ENCODE results near the gene TKTL1. TPM values are rescaled to one million over a fixed set of nuclear protein-coding genes. Genes with fewer than 3 reads are reported as not detected.

Gene TKTL1
- total RNA-seq, 2 experiments from 2014 or later = 1.3 to 1.5 TPM

DNA sequence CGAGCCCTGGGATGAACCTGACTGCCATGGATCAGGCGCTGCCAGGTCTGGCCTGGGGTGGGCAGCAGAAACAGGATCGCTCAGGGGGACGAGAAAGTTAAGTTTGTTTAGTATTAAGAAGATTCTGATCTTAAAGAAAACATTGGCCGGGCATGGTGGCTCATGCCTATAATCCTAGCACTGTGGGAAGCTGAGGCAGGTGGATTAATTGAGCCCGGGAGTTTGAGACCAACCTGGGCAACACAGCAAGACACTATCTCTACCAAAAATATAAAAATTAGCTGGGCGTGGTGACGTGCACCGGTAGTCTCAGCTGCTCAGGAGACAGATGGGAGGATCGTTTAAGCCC, 79.5 kb downstream of the TKTL1 start:
- peaks cover 33% of the 10 kb centered on the region for H3K4me1 Mint-ChIP-seq (ENCODE audit: low read depth)
- ChIA-PET CTCF (interaction anchor here (1.4 to 2.2 kb wide), 2 partner anchors 8 to 159 kb away, joined by 4 to 10 read pairs; no protein-coding TSS in a partner anchor), POLR2A (interaction anchor here (1.3 kb wide), 1 partner anchor 167 kb away, joined by 3 read pairs; no protein-coding TSS in a partner anchor)
- ATAC-seq = no peak
- no peaks in the 10 kb centered on the region for H3K27me3 Mint-ChIP-seq (ENCODE audit: low read depth)
- peaks cover 11% of the 10 kb centered on the region for H3K36me3 Mint-ChIP-seq (ENCODE audit: low read depth)
- H3K9me3 Mint-ChIP-seq (ENCODE audit: insufficient read depth) = no peaks in the 10 kb centered on the region
- no peak for DNase-seq
- peak overlapping the region; percentile 55 for H3K4me3 Mint-ChIP-seq
- no peak overlapping the region for H3K27ac Mint-ChIP-seq

- Mint-ChIP-seq H3K27ac (peak overlapping the region; percentile 89), H3K27me3 (ENCODE audit: low read depth) (no peaks in the 10 kb centered on the region), H3K4me3 (no peak overlapping the region), H3K4me1 (ENCODE audit: low read depth) (peaks cover 42% of the 10 kb centered on the region), H3K36me3 (ENCODE audit: low read depth) (peaks cover 10% of the 10 kb centered on the region), H3K9me3 (ENCODE audit: insufficient read depth) (no peaks in the 10 kb centered on the region)
- CTCF ChIA-PET = no interaction called here
- POLR2A ChIA-PET = no interaction called here
- ATAC-seq = no peak
- no peak for DNase-seq
These were observed 81.2 kb downstream of the TKTL1 start for GRCh38 chrX:154376774-154377173.

DNA sequence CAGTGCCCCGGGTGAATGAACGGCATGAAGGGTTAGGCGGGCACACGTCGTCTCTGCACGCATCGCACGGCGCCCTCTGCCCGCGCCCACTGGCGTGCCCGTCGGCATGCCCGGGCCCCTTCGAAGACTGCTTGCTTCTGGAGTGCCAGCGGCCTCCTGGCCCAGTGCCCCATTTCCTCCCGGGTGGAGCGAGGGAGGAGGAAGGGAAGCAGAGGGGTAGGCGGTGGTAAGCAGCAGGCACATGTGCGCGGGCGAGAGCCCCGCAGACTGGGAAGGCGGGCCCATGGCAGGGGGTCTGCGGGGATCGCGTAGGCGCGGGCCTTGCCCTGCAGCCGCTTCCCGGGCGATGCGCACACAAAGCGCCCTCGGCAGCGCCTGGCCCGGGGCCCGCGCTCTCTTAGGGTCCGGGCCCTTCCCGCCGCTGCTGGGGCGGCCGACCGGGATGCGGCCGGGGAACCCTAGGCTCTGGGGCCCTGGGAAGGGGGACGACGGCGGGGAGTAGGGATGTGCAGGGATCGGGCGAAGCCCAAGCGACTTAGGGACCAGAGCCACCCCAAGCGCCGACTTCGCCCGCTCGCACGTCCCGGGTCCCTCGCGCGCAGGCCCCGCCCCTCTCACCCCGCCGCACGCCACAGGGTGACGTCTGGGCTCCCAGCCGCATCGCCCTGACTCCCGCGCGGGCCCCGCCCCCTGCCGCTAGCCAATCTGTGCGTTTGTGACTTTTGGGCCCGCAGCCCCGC, 82.6 kb downstream of the TKTL1 start:
- no peaks in the 10 kb centered on the region for H3K9me3 Mint-ChIP-seq (ENCODE audit: insufficient read depth)
- peak overlapping the region; percentile 84 for H3K4me3 Mint-ChIP-seq
- ChIA-PET POLR2A (interaction anchor here (1.0 to 1.2 kb wide), 2 partner anchors 20 to 149 kb away, joined by 3 to 4 read pairs; partner anchors contain the start of gene RPL10), CTCF (no interaction called here)
- DNase-seq = no peak
- peaks cover 35% of the 10 kb centered on the region for H3K4me1 Mint-ChIP-seq (ENCODE audit: low read depth)
- peak overlapping the region; percentile 92 for H3K27ac Mint-ChIP-seq
- ATAC-seq = peak; percentile 4
- H3K36me3 Mint-ChIP-seq (ENCODE audit: low read depth) = peaks cover 7% of the 10 kb centered on the region
- H3K27me3 Mint-ChIP-seq (ENCODE audit: low read depth) = no peaks in the 10 kb centered on the region

DNA sequence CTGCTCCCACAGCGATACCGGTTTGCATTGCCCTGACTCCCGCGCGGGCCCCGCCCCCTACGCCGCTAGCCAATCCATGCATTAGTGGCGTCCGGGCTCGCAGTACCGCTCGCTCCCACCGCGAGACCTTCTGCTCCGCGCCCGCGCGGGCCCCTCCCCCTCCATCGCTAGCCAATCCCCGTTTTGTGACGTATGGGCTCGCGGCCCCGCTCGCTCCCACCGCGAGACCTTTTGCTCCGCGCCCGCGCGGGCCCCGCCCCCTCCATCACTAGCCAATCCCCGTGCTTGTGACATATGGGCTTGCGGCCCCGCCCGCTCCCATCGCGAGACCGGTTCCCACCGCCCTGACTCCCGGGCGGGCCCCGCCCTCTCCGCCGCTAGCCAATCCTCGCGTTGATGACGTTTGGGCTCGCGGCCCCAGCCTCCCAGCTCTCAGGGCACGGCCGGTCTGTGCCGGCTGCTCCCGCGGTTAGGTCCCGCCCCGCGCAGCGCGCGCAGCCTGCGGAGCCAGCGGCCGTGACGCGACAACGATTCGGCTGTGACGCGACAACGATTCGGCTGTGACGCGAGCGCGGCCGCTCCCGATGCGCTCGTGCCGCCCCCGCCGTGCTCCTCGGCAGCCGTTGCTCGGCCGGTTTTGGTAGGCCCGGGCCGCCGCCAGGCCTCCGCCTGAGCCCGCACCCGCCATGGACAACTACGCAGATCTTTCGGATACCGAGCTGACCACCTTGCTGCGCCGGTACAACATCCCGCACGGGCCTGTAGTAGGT, 83.4 kb downstream of the TKTL1 start, which contains the start of gene EMD:
Gene EMD (plus strand): TSS at position 497 of the 770 bp plus-strand sequence. CDS start 190 bp downstream, at position 687.
- Mint-ChIP-seq H3K9me3 (ENCODE audit: insufficient read depth) (no peaks in the 10 kb centered on the region), H3K36me3 (ENCODE audit: low read depth) (peaks cover 7% of the 10 kb centered on the region), H3K4me3 (peak within 1 kb of the TSS; percentile 84), H3K27me3 (ENCODE audit: low read depth) (no peaks in the 10 kb centered on the region), H3K27ac (peak within 1 kb of the TSS; percentile 92), H3K4me1 (ENCODE audit: low read depth) (peaks cover 31% of the 10 kb centered on the region)
- DNase-seq (peak; percentile 97), ATAC-seq (peak; percentile 88)
- POLR2A ChIA-PET = interaction anchor here (0.9 to 1.2 kb wide), 2 partner anchors 10 to 149 kb away, joined by 3 read pairs; no protein-coding TSS in a partner anchor
- CTCF ChIA-PET = no interaction called here

GRCh38 chrX:154379569-154379951, 84.0 kb downstream of the TKTL1 start:
- Mint-ChIP-seq H3K36me3 (ENCODE audit: low read depth) (peaks cover 7% of the 10 kb centered on the region), H3K9me3 (ENCODE audit: insufficient read depth) (no peaks in the 10 kb centered on the region)

More at GRCh38 chrX:154379569-154379951, 84.0 kb downstream of the TKTL1 start:
- peaks cover 34% of the 10 kb centered on the region for H3K4me1 Mint-ChIP-seq (ENCODE audit: low read depth)
- CTCF ChIA-PET = no interaction called here
- peak overlapping the region; percentile 84 for H3K4me3 Mint-ChIP-seq
- H3K27me3 Mint-ChIP-seq (ENCODE audit: low read depth) = no peaks in the 10 kb centered on the region
- H3K27ac Mint-ChIP-seq = peak overlapping the region; percentile 92
- ATAC-seq (no peak), DNase-seq (no peak)
- POLR2A ChIA-PET = interaction anchor here (0.9 to 1.2 kb wide), 2 partner anchors 11 to 148 kb away, joined by 3 read pairs; no protein-coding TSS in a partner anchor

Other genes with a start within 250 kb of the TKTL1 start
- 10 to 100 TPM; 65.4 to 65.5 TPM for gene MECP2, start 198.1 kb upstream of the TKTL1 start, total RNA-seq
- gene OPN1LW, start 151.6 kb upstream of the TKTL1 start, total RNA-seq = not detected
- not detected for gene OPN1MW, start 113.2 kb upstream of the TKTL1 start, total RNA-seq
- not detected for gene OPN1MW2, start 76.0 kb upstream of the TKTL1 start, total RNA-seq
- gene OPN1MW3, start 38.2 kb upstream of the TKTL1 start, total RNA-seq = not detected
- gene TEX28, start 671 bp upstream of the TKTL1 start, total RNA-seq = not detected
- 1,000 to 10,000 TPM; 1,371 to 1,454 TPM for gene FLNA, start 78.8 kb downstream of the TKTL1 start, total RNA-seq
- gene EMD, start 83.5 kb downstream of the TKTL1 start, total RNA-seq = 10 to 100 TPM; 65.9 to 66.0 TPM
- gene RPL10, start 102.6 kb downstream of the TKTL1 start, total RNA-seq = 1,000 to 10,000 TPM; 2,758 to 2,862 TPM
- 10 to 100 TPM; 22.5 to 26.5 TPM for gene DNASE1L1, start 113.5 kb downstream of the TKTL1 start, total RNA-seq
- gene TAFAZZIN, start 115.7 kb downstream of the TKTL1 start, total RNA-seq = 10 to 100 TPM; 76.5 to 77.4 TPM
- gene ATP6AP1, start 132.9 kb downstream of the TKTL1 start, total RNA-seq = 10 to 100 TPM; 41.5 to 43.5 TPM
- gene GDI1, start 141.4 kb downstream of the TKTL1 start, total RNA-seq = 10 to 100 TPM; 92.7 to 95.5 TPM
- gene FAM50A, start 148.3 kb downstream of the TKTL1 start, total RNA-seq = 10 to 100 TPM; 62.7 to 63.5 TPM
- 10 to 100 TPM; 48.9 to 53.6 TPM for gene PLXNA3, start 162.5 kb downstream of the TKTL1 start, total RNA-seq
- gene LAGE3, start 183.5 kb downstream of the TKTL1 start, total RNA-seq = 10 to 100 TPM; 49.6 to 51.0 TPM
- 10 to 100 TPM; 52.1 to 54.0 TPM for gene UBL4A, start 190.8 kb downstream of the TKTL1 start, total RNA-seq
- gene SLC10A3, start 194.8 kb downstream of the TKTL1 start, total RNA-seq = 10 to 100 TPM; 29.1 to 30.8 TPM
- 10 to 100 TPM; 28.5 to 31.6 TPM for gene FAM3A, start 220.4 kb downstream of the TKTL1 start, total RNA-seq